HG02610 (cell line): ENCODE results near the gene MMRN2.
"Not testable (repeated sequence)": the region's sequence is repeated elsewhere in the genome, so short reads cannot be mapped to it uniquely, and the experiment has no call there.

Source experiments
- ATAC-seq: cut with Tn5 transposase; IDR thresholded peaks from one replicate; pipeline ENCODE4 v1.9.1; 2021; ENCODE audit warnings: mild to moderate bottlenecking, moderate library complexity; ENCODE audit not compliant: unreplicated experiment

MMRN2 gene

DNA sequence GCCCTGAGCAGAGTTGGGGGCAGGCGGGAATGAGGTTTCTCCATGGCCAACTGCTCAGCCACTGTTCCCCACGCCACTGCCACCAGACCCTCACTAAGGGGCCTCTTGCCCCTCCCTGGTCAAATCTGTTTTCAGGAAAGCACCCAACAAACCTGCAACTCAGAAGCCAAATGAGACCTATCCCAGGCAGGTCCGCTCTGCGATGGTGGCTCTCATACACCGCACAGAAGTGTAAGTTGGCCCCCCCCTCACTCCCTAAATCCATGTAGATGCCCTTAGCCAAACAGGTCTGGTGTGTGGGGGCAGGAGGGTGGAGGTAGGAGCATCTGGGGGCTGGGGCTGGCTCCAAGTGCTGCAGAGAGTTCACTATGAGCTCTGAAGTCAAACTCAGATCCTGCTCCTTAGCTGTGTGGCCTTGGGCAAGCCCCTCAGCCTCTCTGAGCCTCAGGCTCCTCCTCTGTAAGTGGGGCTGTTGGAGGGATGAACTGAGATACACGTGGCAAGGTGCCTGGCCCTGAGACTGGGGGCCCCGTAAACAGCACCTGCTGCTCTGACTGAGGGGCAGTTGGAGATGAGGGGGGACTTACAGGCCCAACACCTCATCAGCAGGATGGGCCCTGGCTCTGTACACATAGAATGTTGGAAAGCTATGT is 1.1 kb downstream of the MMRN2 start:
- ATAC-seq, result no peak

DNA sequence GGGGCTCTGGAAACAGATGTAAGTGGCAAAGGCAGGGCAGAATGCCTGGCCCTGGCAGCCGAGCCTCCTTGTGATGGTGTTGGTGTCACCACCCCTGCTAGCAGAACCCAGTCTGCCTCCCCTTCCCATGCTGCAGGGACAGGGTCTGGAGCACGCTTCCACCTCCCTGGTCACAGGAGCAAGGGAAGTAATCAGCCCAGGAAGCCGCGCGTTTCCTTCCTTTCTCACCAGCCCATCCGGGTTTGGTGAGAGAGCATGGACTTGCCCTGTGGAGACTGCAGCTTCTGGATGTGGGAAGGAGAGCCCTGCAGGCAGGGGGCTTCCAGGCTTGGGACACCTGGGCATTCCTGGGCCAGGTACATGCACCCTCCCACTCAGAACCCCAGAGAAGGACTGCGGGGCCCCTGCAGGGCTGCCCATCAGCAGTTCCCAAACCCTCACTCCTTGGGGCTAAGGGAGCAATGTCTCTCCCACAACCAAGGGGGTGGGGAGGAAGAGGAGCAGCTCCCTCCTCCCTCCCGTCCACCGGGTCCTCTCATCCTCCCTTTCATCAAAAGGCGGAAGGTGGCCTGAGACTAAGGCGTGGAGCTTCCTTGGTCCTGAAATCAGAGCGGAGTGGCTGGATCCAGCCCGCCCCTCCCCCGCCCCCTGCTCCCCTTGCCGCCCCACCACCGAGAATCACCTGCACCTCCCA is 1.8 kb downstream of the MMRN2 start:
- ATAC-seq, result no peak

DNA sequence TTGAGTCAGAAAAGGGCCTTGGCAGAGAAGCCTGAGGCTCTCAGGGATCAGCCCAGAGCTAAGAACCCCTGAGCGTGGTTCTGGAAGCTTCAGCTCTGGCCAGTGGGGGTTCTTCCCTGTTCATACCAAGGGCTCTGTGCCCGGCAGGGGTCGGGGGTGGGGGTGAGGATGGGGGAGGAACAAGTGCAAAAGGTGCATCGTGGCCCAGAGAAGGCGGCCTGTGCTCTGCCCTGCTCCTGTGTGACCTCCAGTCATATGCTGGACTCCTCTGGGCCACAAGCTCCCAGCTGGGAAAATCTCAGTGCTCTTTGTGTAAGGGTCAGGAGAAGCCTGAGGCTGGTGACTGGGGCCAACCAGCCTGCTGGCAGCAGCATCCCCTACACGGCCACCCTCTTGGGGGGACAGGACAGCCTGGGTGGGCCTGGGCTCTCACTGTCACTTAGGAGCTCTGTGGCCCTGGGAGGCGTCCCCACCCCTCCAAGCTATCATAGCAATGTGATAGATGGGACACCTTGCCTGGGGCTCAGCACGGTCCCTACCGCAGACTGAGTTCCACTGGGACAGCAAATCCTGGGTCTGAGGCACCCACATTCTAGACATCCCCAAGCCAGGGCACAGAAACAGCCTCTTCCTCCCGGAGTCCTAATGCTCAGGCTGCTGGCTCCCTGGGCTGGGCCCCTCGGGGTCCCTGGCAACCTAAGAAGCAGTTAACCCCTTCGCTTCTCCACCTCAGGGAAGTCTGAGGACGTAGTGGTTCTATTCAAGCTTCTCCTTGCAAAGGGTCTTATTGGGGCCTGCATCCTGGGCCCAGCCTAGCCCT is 2.5 kb downstream of the MMRN2 start:
- ATAC-seq, result no peak

DNA sequence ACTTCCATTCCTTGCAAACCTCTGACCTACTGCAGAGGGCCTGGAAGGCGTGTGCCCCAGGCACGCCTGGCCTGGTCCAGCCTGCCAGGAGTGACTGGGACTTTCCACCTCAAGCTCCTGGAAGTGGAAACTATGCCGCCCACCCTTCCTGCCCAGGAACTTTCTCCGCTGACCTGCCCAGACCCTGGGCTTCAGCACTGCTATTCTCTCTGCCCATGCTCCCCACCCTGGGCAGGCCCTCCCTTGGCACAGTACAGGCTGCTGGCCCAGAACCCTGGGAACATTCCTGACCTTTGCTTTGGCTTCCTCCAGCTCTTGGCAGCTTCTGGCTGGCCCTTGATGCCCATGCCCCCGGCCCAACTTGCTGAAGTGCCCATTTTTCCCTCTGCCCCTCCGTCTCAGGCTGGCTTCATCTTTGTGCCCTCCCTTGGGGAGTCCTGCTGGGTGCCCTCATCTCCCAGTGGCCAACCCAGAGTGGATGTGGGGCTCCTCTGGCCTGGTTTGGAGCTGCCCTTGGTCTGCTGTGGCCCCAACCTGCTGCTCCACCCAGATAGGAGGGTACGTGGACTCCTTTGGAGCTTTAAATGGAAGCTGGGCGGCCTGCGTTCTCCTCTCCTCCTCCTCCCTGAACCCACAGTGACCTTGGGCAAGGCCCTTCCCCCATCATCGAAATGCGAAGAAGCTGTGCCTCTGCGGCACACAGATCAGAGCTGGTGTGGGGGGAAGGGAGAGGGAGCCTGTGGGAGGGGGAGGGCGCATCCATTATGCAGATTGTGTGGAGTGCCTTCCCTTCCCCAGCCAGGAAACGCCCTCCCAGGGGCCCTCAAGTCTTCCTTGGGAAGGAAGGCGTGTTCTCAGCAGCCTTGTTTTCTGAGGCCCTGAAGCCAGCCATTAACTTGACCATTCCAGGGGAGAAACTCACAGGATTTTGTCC is 3.4 kb downstream of the MMRN2 start:
- ATAC-seq, result no peak

DNA sequence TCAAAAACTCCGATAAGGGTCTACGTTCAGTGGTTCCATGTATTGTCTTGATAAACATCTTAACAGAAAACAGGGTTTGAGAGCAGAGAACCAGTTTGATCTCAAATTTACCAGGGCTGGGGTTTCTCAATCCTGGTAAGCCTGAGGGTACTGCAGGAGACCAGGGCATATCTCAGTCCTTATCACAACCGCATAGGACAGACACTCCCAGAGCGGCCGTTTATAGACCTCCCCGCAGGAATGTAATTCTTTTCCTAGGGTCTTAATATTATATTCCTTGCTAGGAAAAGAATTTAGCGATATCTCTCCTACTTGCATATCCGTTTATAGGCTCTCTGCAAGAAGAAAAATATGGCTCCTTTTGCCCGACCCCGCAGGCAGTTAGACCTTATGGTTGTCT is 4.7 kb downstream of the MMRN2 start:
- not testable (repeated sequence) for ATAC-seq

DNA sequence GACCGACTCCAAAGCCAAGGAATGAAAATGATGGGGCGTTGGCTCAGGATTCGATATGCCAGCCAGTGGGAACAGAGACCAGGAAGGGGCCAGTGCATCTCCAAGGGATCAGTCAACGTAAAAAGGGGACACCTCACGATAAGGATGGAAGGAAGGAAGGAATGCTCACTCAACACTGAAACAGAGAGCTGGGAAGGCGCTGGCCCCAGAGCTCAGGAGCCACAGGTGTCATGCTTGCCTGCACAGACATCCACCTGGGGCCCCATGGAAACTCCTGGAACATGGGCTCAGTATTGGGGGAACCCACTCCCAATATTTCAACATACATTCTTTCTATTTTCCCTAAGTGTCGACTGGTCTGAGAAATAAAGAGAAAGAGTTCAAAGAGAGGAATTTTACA is 5.3 kb downstream of the MMRN2 start:
- ATAC-seq, result no peak

DNA sequence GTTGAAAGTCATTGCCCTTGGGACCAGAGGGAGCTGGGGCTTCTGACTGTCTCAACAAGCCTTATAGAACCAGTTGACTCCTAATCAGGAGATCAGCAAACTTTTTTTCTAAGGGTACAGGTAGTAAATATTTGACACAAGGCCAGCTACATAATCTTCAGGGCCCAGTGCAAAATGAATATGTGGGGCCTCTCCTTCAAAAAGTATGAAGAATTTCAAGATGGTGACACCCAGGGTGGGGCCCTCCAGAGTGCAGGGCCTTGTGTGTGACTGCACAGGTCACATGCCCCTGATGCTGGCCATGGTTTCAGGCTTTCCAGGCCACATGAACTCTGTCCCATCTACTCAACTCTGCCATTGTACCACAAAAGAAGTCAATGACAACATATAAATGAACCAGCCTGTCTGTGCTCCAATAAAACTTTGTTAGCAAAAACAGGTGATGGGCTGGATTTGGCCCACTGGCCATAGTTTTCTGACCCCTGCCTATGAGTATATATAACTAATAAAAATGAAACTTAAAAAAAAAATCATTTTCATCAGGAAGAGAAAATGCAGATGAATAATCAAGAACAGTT is 6.1 kb downstream of the MMRN2 start:
- ATAC-seq, result no peak

DNA sequence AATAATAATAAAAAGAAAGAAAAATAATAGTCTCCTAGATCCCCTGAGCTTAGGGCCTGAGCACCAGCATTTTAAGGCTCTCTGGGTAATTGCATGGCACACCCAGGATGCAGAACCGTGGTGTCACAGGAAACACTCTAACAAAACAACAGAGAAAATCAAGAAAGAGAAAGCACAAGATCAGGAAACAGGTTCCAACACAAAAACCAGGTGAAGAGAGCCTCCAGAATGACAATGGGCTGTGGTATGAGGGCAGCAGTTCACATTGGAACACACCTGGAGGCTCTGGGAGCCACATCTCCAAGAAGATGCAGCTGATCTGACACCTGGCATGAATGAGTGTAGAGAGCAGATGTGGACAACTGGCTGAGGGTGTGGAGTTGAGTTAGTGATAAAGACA is 7.1 kb downstream of the MMRN2 start:
- ATAC-seq, result no peak

DNA sequence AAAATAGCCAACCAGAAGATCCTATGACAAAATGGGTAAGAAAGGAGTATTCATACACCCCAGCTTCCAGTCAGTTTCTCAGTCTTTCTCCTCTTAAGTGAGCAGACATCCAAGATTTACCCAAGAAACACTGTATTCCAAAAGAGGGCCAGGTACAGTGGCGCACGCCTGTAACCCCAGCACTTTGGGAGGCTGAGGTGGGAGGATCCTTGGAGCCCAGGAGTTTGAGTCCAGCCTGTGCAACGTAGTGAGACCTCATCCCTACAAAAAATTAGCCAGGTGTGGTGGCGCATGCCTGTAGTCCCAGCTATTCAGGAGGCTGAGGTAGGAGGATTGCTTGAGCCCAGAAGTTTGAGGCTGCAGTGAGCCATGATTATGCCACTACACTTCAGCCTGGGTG is 9.6 kb downstream of the MMRN2 start:
- not testable (repeated sequence) for ATAC-seq

DNA sequence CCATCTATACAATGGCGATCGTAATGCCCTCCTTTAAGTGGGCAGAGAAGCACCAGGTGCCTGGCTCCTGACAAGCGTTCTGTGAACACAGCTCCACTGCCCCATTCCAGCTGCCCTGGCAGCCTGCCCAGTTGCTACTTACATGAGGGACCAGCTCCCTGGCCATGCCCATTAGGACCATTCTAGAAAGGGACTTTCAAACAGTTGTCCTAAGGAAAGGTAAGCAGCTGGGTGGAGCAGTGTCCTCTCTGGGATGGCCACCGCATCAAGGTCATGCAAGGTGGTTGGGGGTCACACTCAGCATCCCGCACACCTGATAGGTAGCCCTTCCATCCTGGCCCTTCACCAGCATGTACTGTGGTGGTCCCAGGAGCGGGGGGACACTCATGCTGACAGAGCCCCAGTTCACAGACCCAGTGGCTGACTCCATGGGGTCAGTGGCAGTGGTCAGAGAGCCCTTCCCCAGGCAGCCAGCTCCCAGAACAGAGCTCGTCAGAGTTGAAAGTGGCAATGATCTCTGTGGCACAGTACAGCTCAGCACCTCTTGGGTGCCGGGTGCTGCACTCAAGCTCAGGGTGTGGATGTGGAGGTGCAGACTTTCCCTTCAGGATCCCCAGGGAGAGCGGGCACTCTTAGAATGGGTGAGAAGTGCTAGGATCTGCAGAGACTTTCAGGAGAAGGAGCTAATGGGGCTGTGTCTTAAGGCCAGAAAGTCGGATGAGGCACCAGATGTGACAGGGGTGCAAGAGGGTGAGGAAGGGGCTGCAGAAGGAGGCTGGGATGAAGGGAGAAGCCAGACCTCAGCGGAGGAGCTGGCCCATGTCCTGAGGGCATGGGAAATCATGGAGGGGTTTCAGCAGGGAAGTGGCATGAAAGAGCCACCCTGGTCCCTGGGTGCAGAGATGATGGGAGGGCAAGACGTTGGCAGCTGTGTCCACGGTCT is 10.9 kb downstream of the MMRN2 start:
- no peak for ATAC-seq

DNA sequence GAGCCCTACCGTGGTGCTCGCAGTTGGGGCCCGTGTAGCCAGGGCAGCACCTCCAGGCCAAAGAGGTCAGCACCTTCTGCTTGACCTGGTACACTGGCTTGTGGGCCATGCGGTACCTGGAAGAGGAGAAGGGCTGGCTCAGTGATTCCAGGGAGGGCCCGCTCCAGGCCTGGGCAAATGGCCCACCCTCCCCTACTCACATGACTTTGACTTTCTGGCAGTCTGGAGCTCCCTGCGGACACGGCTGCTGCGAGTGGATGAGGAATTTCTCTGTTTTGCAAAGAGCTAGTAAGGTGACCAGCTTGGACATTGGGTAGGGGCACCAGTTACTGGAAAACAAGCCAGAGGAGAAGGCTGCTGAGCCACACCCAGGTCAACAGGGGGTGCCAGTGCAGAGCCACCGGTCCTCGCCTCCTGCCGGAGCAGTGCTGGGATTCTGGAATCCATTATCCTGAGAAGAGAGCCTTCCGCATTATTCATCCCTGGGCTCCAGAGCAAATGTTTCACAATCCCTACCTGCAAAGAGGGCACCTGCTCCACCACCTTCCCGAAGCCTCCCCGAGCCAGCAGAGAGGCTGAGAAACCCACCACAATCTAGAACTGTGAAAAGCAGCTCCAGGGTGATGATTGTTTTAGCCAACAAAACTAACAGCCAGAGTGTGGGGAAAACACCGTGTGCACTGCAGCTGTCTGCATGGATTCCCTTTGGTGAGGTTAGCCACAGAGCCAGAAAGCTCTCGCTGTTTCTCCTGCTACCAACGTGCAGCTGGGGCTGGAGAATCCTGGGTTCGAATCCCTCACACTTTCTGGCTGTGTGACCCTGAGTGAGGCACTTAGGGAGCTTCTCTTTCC is 11.8 kb downstream of the MMRN2 start:
- ATAC-seq, result no peak

DNA sequence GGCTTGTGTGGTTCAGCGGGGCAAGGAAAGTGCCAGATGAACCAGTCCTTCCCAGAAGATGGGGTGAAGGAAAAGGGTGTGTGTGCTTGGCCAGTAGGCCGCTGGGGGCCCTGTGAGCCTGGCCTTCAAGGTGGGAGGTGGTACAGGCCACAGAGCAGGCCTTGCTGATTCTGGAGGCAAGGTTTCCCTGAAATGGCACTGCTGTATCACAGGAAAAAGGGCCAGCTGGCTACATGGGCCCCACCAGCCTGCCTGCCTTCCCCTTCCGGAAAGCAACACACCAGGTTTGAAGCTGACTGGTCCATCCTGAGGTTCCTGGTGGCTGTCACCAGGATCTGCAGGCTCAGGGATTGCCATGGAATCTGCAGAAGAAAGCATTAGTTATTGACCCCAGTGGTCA is 12.5 kb downstream of the MMRN2 start:
- no peak for ATAC-seq

DNA sequence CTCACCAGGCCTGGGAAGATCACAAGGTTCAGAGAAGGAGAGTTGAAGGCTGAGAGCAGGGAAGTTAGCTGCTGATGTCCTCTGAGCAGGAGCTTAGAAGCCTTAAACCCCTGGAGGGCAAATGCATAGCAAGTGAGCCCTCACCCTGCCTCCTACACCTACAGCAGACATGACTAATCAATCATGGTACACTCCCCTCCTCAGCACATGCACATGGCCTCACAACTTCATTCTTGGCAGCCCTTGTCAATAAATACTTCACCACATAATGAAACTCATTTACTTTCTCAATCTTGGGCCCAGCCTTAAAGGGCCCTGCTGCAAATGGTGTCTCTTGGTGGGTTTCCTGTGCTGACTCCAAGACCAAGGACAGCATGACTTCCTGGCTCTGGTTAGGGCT is 12.9 kb downstream of the MMRN2 start:
- no peak for ATAC-seq

DNA sequence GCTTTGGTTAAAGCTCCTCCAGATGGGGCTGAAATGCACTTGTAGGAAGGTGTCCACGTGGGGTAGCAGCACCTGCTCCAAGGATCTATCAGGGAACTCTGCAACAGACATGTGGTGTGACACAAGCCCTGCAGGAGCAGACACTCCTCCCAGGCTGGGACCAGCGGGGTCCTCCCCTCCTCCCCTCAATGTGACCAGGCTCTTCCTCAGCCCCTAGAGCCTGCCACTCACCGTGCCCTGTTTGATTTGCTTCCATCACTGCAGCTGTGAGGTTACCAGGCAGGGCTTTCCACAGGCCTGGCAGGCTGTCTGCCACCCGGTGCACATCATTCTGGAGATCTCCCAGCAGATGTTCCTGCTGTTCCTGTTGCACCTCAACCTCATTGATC is 13.4 kb downstream of the MMRN2 start:
- ATAC-seq, result no peak

DNA sequence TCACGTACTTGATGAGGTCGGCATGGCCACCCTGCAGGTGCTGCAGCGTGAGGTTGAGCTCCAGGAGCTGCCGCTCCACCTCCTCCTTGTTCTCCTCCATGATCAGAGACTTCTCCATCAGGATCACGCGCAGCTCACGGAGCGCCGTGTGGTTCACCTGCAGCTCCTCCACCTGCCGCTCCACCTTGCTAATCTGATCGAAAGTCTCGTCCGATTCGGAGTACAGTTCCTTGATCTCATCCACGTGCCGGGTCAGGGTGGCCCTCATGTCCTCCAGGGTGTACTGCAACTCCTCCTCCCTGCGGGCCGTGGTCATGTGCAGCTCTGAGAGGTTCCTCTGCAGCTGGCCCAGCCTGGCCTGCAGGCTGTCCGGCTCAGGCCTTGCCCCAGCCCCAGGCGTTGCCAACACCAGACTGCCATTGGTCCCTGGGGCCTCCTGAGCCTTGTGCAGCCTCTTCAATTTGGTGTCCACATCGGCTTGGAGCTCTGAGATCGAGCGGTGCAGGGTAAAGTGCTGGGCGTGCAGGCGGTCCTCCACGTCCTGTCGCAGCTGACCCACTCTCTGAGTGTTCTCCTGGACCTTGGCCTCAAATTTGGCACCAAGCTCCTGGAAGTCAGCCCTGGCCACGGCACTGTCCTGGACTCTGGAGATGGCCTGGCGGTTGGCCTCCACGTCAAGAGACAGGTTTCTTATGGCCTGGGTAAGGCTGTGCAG is 13.9 kb downstream of the MMRN2 start:
- no peak for ATAC-seq

DNA sequence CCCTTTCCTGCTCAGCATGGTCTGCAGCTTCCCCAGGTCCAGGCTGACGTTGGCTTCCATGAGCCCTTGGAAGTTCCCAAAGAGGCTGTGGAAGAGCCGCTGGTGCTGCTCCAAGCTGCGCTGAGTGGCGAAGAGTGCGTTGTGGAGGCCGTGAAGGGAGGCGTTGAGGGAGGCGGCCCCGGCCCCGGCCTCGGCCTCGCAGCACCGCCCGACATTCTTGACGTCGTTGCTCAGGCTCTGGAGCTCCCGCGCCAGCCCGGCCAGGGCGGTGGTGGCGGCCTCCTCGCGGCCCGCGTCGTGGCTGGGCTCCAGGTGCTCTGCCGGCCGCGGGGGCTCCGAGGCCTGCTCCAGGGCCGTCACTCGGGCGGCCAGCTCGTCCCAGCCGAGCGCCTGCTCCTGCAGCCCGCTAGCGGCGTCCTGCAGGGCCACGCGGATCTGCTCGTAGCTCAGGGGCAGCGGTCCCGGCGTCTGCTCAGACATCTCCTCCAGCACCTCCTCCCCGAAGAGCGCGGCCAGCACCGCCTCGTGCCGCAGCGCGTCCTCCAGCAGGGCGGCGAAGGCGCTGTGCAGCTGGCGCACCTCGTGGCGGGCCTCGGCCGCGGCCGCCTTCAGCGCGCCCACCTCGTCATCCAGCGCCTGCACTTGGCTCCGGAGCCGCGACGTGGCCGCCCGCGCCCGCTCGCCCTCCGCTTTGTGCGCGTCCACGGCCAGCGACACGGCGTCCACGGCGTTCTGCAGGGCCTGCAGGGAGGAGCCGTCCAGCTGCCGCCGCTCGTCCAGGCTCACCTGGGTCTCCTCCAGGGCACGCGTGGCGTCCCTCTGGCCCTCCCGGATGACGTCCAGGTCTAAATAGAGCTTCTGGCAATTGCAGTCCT is 14.7 kb downstream of the MMRN2 start:
- ATAC-seq, result no peak

DNA sequence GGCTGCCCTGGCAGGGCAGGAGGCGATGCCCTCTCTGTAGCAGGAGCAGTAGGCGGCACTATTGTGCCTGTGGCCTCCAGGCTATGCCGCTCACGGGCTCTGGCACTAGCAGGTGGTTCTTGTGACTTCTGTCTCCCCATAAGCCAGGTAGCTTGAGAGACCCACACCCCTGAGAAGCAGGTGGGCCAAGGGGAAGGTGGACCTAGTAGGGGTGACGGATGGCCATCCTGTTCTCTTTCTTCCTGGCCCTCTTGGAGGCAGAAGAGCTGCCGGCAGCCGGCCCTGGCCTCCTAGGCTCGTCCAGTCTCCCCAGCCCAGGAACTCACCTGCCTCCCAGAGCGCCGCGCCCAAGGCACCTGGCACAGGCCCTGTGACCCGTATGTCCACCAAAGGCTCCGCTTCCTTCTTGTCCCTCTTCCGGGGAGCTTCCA is 15.4 kb downstream of the MMRN2 start:
- ATAC-seq, result no peak
